ENCODE measurements around the gene CCZ1. TPM values are rescaled to one million over a fixed set of nuclear protein-coding genes. Genes with fewer than 3 reads are reported as not detected.

Gene CCZ1
- total and polyA plus RNA-seq, 2 of the 4 experiments (the other 2 are of a cell fraction) = 25.4 to 28.7 TPM

Small RNA genes lying within 50 kb of the gene (microRNA-seq; reads per million reads assigned to microRNA genes)
- gene RN7SL556P (ENCODE audit: insufficient read depth, insufficient read length) = not detected

Small RNA genes lying within 50 kb of the gene (small RNA-seq; reads per million reads assigned to genes)
- 0 reads per million in 5 experiments for gene RN7SL556P

Other genes starting within 250 kb of the CCZ1 start
- 26.9 and 30.1 TPM in 2 replicates for gene RNF216, start 117.1 kb upstream of the CCZ1 start, total RNA-seq (2012; rRNA removed)
- 23.0 and 24.8 TPM in 2 replicates for gene RNF216, start 117.1 kb upstream of the CCZ1 start, polyA plus RNA-seq (2012; rRNA removed)
- gene OCM, start 17.9 kb upstream of the CCZ1 start, total RNA-seq (2012; rRNA removed) = not detected in 2 replicates
- not detected in 2 replicates for gene OCM, start 17.9 kb upstream of the CCZ1 start, polyA plus RNA-seq (2012; rRNA removed)
- gene RSPH10B, start 72.0 kb downstream of the CCZ1 start, total RNA-seq (2012; rRNA removed) = under 0.01 TPM in 1 of 2 replicates, not detected in the other
- not detected in 2 replicates for gene RSPH10B, start 72.0 kb downstream of the CCZ1 start, polyA plus RNA-seq (2012; rRNA removed)
- 14.3 and 16.9 TPM in 2 replicates for gene PMS2, start 110.3 kb downstream of the CCZ1 start, total RNA-seq (2012; rRNA removed)
- 5.5 and 6.8 TPM in 2 replicates for gene PMS2, start 110.3 kb downstream of the CCZ1 start, polyA plus RNA-seq (2012; rRNA removed)
- 46.9 and 58.6 TPM in 2 replicates for gene AIMP2, start 110.5 kb downstream of the CCZ1 start, total RNA-seq (2012; rRNA removed)
- 57.5 and 65.4 TPM in 2 replicates for gene AIMP2, start 110.5 kb downstream of the CCZ1 start, polyA plus RNA-seq (2012; rRNA removed)
- under 0.01 and 0.36 TPM in 2 replicates for gene ANKRD61, start 132.6 kb downstream of the CCZ1 start, total RNA-seq (2012; rRNA removed)
- 0.17 and 0.32 TPM in 2 replicates for gene ANKRD61, start 132.6 kb downstream of the CCZ1 start, polyA plus RNA-seq (2012; rRNA removed)
- gene EIF2AK1, start 160.4 kb downstream of the CCZ1 start, total RNA-seq (2012; rRNA removed) = 35.1 and 53.9 TPM in 2 replicates
- gene EIF2AK1, start 160.4 kb downstream of the CCZ1 start, polyA plus RNA-seq (2012; rRNA removed) = 57.9 and 60.8 TPM in 2 replicates
- 1.8 and 2.2 TPM in 2 replicates for gene USP42, start 206.2 kb downstream of the CCZ1 start, total RNA-seq (2012; rRNA removed)
- 4.0 TPM in 2 replicates for gene USP42, start 206.2 kb downstream of the CCZ1 start, polyA plus RNA-seq (2012; rRNA removed)